MM.1S (cell line): Measurements from ENCODE around the gene DNAH8.

Experiments
- DNase-seq: peaks from one replicate; pipeline ENCODE4 v3.0.0-alpha.2; 2015
- H2AFZ ChIP-seq: fragments of 300-600 bp; sonication (generic); 2 replicates; pipeline ENCODE4 v1.6.0; 2016; ENCODE audit warnings: antibody characterized with exemption, low read length
- H3F3A ChIP-seq: fragments of 300-600 bp; sonication (generic); 2 replicates; pipeline ENCODE4 v1.6.1; 2016; ENCODE audit warnings: mild to moderate bottlenecking, antibody characterized with exemption, low read length, moderate library complexity, mixed read lengths; ENCODE audit not compliant: insufficient read depth
- H3K27ac ChIP-seq: fragments of 300-600 bp; sonication (generic); 2 replicates; pipeline ENCODE4 v1.5.1; 2016; ENCODE audit warnings: mild to moderate bottlenecking, low read length
- H3K27me3 ChIP-seq: fragments of 300-600 bp; sonication (generic); replicated peaks from 2 replicates; pipeline ENCODE4 v1.6.0; 2016; ENCODE audit warnings: low read length; ENCODE audit not compliant: insufficient read depth
- H3K36me3 ChIP-seq: fragments of 300-600 bp; sonication (generic); replicated peaks from 2 replicates; pipeline ENCODE4 v1.6.1; 2016; ENCODE audit warnings: mild to moderate bottlenecking, low read length, mixed read lengths; ENCODE audit not compliant: insufficient read depth
- H3K4me1 ChIP-seq: fragments of 300-600 bp; sonication (generic); 2 replicates; pipeline ENCODE4 v1.6.1; 2016; ENCODE audit warnings: low read length, mixed read lengths
- H3K4me2 ChIP-seq: fragments of 300-600 bp; sonication (generic); 2 replicates; pipeline ENCODE4 v1.6.0; 2016; ENCODE audit warnings: low read depth, low read length
- H3K4me3 ChIP-seq: fragments of 300-600 bp; sonication (generic); 2 replicates; pipeline ENCODE4 v1.5.1; 2016; ENCODE audit warnings: low read length, mixed read lengths
- H3K79me2 ChIP-seq: fragments of 300-600 bp; sonication (generic); 2 replicates; pipeline ENCODE4 v1.6.1; 2016; ENCODE audit warnings: mixed run types, low read length, mixed read lengths
- H3K9ac ChIP-seq: fragments of 300-600 bp; sonication (generic); 2 replicates; pipeline ENCODE4 v1.6.1; 2016; ENCODE audit warnings: low read length, mixed read lengths
- H3K9me2 ChIP-seq: fragments of 300-600 bp; sonication (generic); replicated peaks from 2 replicates; pipeline ENCODE4 v1.6.1; 2016; ENCODE audit warnings: mild to moderate bottlenecking, low read length, mixed read lengths; ENCODE audit not compliant: insufficient read depth
- H3K9me3 ChIP-seq: fragments of 300-600 bp; sonication (generic); replicated peaks from 2 replicates; pipeline ENCODE4 v1.6.1; 2016; ENCODE audit warnings: mild to moderate bottlenecking, low read length, mixed read lengths; ENCODE audit not compliant: insufficient read depth
- H4K20me1 ChIP-seq: fragments of 300-600 bp; sonication (generic); 2 replicates; pipeline ENCODE4 v1.6.1; 2016; ENCODE audit warnings: mild to moderate bottlenecking, low read length, moderate library complexity, mixed read lengths; ENCODE audit not compliant: insufficient read depth
- EZH2 ChIP-seq: fragments of 300-600 bp; sonication (generic); optimal IDR thresholded peaks from 2 replicates; pipeline ENCODE3; 2017; ENCODE audit warnings: low read depth, mild to moderate bottlenecking, antibody characterized with exemption, low read length, mixed read lengths
- EZH2phosphoT487 ChIP-seq: fragments of 300-600 bp; sonication (generic); IDR thresholded peaks from 2 replicates; pipeline ENCODE4 v1.6.1; 2018; ENCODE audit warnings: antibody characterized with exemption, low read length
- TF ChIP-seq, protein P1 (sequence below): fragments of 300-600 bp; sonication (generic); IDR thresholded peaks from 2 replicates; pipeline ENCODE4 v1.5.1; 2016; ENCODE audit warnings: antibody characterized with exemption, low read length, mixed read lengths

DNAH8 gene

DNA sequence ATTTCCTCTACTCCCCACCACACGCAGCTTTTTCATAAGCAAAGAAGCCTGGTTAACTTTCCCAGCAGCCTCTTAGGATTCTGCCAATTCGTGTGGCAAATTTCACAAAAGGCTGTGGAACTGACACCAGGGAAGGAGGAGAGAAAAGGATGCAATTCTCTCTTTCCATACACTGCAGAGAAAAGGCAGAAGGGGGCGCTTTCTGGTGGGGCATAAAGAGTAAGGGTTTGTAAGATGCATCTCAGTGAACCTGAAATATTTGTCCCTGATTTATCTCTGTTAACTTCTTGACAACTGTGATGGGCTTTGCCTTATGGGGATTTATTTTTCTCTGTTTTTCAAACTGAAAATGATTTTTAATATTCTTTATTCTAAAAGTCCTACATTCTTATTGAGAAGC lies 288.0 kb downstream of the DNAH8 start:
- TF ChIP-seq EZH2: no peak
- Histone ChIP-seq H3K9ac (no peak overlapping the region), H3K79me2 (no peaks in the 10 kb centered on the region), H3K9me2 (no peaks in the 10 kb centered on the region), H3K4me1 (no peaks in the 10 kb centered on the region), H3K4me3 (no peak overlapping the region), H3K4me2 (no peak overlapping the region), H3K9me3 (no peaks in the 10 kb centered on the region), H3K27me3 (no peaks in the 10 kb centered on the region), H3K27ac (no peak overlapping the region), H3F3A (no peaks in the 10 kb centered on the region), H4K20me1 (no peaks in the 10 kb centered on the region), H3K36me3 (no peaks in the 10 kb centered on the region), H2AFZ (no peak overlapping the region)
- DNase-seq: no peak

DNA sequence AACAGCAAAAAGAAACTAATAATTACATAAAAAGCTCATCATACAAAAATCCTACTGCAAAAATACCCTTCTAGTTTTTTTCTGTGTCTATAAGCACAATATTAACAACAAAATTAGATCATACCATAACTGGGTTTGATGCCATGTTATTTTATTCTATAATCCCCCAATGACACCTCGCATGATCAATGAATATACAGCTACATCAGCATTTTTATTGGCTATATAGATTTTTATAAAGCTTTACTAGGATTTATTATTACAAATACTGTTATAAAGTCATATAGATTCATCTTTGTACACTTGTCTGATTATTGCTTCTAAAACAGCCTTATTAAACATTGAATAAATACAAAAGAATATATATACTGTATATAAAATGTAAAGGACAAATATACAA lies 288.4 kb downstream of the DNAH8 start:
- no peak for DNase-seq

DNA sequence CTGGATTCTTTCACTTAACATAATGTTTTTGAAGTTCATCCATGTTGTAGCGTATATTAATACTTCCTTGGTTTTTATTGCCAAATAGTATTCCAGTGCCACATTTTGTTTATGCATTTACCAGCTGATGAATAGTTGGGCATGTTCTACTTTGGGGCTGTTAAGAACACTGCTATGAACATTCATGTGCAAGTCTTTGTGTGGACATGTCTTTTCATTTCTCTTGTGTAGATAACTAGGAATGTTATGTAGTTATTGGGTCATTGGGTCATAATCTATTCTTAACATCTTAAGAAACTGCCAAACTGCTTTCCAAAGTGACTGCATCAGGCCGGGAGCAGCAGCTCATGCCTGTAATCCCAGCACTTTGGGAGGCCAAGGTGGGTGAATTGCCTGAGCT lies 289.7 kb downstream of the DNAH8 start:
- H3K9me3 ChIP-seq: no peaks in the 10 kb centered on the region
- H3F3A ChIP-seq: no peaks in the 10 kb centered on the region
- no peaks in the 10 kb centered on the region for H3K79me2 ChIP-seq
- no peak for TF ChIP-seq EZH2phosphoT487
- TF ChIP-seq, protein P1, sequence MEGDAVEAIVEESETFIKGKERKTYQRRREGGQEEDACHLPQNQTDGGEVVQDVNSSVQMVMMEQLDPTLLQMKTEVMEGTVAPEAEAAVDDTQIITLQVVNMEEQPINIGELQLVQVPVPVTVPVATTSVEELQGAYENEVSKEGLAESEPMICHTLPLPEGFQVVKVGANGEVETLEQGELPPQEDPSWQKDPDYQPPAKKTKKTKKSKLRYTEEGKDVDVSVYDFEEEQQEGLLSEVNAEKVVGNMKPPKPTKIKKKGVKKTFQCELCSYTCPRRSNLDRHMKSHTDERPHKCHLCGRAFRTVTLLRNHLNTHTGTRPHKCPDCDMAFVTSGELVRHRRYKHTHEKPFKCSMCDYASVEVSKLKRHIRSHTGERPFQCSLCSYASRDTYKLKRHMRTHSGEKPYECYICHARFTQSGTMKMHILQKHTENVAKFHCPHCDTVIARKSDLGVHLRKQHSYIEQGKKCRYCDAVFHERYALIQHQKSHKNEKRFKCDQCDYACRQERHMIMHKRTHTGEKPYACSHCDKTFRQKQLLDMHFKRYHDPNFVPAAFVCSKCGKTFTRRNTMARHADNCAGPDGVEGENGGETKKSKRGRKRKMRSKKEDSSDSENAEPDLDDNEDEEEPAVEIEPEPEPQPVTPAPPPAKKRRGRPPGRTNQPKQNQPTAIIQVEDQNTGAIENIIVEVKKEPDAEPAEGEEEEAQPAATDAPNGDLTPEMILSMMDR: no peak
- DNase-seq: no peak
- H2AFZ ChIP-seq: no peak overlapping the region
- no peak overlapping the region for H3K4me2 ChIP-seq
- H3K4me1 ChIP-seq: no peaks in the 10 kb centered on the region
- no peaks in the 10 kb centered on the region for H3K27me3 ChIP-seq
- no peak overlapping the region for H3K9ac ChIP-seq
- no peaks in the 10 kb centered on the region for H3K9me2 ChIP-seq
- no peak overlapping the region for H3K27ac ChIP-seq
- no peaks in the 10 kb centered on the region for H3K36me3 ChIP-seq
- H3K4me3 ChIP-seq: no peak overlapping the region
- H4K20me1 ChIP-seq: no peaks in the 10 kb centered on the region

More for the DNA sequence above, 288.4 kb downstream of the DNAH8 start:
- H3K4me1 ChIP-seq: no peaks in the 10 kb centered on the region
- H3K9ac ChIP-seq: no peak overlapping the region
- no peak overlapping the region for H3K27ac ChIP-seq
- H3K36me3 ChIP-seq: no peaks in the 10 kb centered on the region
- no peak overlapping the region for H2AFZ ChIP-seq
- no peaks in the 10 kb centered on the region for H3F3A ChIP-seq
- H3K4me3 ChIP-seq: no peak overlapping the region
- no peaks in the 10 kb centered on the region for H3K9me3 ChIP-seq
- no peaks in the 10 kb centered on the region for H4K20me1 ChIP-seq
- no peaks in the 10 kb centered on the region for H3K9me2 ChIP-seq
- no peaks in the 10 kb centered on the region for H3K27me3 ChIP-seq
- H3K79me2 ChIP-seq: no peaks in the 10 kb centered on the region
- TF ChIP-seq, protein P1: no peak
- TF ChIP-seq EZH2phosphoT487: no peak
- no peak for TF ChIP-seq EZH2
- no peak overlapping the region for H3K4me2 ChIP-seq

DNA sequence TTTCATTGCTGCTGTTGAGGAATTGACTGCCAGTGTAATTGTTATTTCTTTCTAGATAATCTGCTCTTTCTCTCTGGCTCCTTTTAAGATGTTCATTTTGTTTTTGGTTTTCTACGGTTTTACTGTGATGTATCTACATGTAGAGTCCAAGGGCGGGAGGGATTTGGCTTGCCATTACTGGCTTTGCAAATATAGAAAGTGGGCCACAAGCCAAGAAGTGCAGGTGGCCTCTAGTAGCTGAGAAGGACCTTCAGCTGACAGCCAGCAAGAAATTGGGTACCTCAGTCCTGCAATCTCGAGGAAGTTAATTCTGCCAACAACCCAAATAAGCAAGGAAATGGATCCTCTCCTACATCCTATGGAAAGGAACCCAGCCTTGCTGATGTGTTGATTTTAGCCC lies 290.7 kb downstream of the DNAH8 start:
- TF ChIP-seq, protein P1: no peak
- TF ChIP-seq EZH2phosphoT487 (no peak), EZH2 (no peak)
- no peaks in the 10 kb centered on the region for H3F3A ChIP-seq
- DNase-seq: no peak

More for the DNA sequence above, 290.7 kb downstream of the DNAH8 start:
- H3K9me2 ChIP-seq: no peaks in the 10 kb centered on the region
- no peak overlapping the region for H2AFZ ChIP-seq
- H4K20me1 ChIP-seq: no peaks in the 10 kb centered on the region
- no peak overlapping the region for H3K9ac ChIP-seq
- H3K4me3 ChIP-seq: no peak overlapping the region
- H3K36me3 ChIP-seq: no peaks in the 10 kb centered on the region
- H3K27me3 ChIP-seq: no peaks in the 10 kb centered on the region
- no peaks in the 10 kb centered on the region for H3K79me2 ChIP-seq
- no peaks in the 10 kb centered on the region for H3K4me1 ChIP-seq
- no peaks in the 10 kb centered on the region for H3K9me3 ChIP-seq
- H3K27ac ChIP-seq: no peak overlapping the region
- no peak overlapping the region for H3K4me2 ChIP-seq
